GM12874 (cell line): ENCODE results near the gene ALDOC.

Experiments used
- TF ChIP-seq, protein P1 (sequence below): IDR thresholded peaks from 2 replicates; pipeline ENCODE4 v1.5.1; 2011; ENCODE audit warnings: low read depth, mild to moderate bottlenecking, control low read depth, low read length, moderate library complexity; ENCODE audit not compliant: insufficient read depth

ALDOC gene

DNA sequence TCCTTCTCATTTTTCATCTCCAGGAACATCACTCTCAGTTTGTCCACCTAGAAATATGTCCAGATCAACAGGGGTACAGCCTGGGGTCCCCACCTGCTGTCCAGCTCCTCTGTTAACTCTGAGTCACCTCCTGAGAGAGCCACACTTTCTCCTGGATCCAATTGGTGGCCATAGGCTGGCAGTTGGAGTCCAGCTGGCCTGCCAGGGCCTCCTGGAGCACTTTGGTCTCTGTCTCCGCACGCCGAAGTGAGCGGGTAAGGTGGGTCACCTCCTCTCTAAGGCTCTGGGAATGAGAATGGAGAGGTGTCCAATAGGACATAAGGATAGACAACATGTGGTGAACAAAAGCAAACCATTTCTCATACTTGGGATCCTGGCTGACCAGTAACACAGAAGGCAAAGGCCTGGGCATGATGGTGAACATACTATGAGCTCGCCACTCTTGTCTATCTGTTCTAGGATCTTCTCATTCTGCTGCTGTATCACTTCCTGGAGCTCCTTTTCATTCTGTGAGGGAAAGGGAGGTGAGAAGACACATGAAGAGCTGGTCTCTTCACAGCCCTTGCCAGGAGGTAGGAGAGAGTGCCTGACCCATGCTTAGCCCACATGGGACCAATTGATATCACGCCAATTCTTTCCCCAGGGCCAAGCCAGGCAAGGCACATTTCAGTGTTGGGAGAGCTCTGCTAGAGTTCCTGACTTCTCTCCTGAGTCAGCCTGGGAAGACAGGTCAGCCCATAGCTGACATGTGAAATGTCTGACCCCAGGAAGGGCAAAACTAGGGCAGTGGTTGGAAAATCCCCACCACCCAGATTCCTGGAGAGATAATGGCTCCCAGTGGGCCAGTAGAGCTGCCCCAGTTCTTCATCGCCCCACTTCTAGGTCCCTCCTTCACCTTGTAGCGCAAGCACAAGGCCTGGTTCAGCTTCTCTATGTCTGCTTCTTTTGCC lies 1.8 kb upstream of the ALDOC start:
- TF ChIP-seq, protein P1, sequence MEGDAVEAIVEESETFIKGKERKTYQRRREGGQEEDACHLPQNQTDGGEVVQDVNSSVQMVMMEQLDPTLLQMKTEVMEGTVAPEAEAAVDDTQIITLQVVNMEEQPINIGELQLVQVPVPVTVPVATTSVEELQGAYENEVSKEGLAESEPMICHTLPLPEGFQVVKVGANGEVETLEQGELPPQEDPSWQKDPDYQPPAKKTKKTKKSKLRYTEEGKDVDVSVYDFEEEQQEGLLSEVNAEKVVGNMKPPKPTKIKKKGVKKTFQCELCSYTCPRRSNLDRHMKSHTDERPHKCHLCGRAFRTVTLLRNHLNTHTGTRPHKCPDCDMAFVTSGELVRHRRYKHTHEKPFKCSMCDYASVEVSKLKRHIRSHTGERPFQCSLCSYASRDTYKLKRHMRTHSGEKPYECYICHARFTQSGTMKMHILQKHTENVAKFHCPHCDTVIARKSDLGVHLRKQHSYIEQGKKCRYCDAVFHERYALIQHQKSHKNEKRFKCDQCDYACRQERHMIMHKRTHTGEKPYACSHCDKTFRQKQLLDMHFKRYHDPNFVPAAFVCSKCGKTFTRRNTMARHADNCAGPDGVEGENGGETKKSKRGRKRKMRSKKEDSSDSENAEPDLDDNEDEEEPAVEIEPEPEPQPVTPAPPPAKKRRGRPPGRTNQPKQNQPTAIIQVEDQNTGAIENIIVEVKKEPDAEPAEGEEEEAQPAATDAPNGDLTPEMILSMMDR, result no peak

DNA sequence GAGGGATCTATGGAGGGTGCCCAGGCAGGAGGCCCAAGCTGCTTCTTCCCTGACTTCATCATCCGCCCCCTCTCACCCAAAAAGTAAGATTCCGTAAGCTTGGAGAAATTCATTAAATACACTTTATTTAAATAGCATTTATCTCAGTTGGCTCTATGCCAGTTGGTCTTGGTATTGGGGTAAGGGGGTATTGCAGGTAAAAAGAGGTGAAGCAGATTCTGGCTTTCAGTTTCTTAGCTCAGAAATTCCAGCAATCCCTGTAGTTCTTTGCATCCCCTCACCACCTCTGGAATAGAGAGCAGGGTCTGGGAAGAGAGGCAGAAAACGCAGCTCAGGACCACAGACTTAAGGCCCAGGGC lies 750 bp upstream of the ALDOC start:
- TF ChIP-seq, protein P1, result no peak

DNA sequence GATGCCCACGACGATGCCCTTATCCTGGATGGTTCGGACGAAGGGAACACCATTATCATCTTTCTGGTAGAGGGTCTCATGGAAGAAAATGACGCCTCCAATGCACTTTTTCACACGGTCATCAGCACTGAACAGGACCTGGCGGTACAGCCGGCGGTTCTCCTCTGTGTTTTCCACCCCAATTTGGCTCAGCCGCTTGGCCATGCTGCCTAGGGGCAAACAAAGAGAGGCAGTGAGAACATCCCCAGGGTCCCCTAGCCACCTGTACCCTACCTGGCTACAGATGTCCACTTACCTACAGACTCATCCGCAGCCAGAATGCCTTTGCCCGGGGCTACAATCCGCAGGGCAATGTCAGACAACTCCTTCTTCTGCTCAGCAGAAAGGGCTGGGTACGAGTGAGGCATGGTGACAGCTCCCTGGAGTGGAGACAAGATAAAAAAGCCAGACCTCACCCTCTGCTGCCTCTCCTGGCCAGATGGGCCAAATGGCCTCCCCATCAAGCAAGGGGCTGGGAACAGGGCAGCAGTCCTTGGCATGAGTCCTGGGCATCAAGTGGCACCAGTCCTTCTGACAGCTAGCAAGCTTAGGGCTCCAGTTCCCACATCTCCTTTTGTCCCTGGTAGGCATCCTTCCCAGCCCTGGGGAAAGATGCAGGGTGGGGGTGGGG lies 1.4 kb downstream of the ALDOC start:
- TF ChIP-seq, protein P1, result peak; percentile 33; the same call in 1 of the 2 replicates

DNA sequence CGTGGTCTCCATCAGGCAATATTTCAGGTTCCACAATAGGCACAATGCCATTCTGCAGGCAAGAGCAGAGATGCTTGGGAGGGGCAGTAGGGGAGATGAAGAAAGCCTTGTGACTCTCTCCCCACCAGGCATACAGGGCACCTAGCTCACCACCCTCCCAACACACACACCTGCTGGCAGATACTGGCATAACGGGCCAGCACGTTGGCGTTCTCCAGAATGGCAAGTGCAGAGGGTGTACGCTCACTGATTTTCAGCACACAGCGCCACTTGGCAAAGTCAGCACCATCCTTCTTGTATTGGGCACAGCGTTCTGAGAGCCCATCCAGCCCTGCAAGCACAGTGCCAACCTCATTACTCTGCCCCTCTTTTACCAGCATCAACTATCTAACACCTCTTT lies 2.2 kb downstream of the ALDOC start:
- TF ChIP-seq, protein P1, result peak; percentile 15; the same call in 1 of the 2 replicates

DNA sequence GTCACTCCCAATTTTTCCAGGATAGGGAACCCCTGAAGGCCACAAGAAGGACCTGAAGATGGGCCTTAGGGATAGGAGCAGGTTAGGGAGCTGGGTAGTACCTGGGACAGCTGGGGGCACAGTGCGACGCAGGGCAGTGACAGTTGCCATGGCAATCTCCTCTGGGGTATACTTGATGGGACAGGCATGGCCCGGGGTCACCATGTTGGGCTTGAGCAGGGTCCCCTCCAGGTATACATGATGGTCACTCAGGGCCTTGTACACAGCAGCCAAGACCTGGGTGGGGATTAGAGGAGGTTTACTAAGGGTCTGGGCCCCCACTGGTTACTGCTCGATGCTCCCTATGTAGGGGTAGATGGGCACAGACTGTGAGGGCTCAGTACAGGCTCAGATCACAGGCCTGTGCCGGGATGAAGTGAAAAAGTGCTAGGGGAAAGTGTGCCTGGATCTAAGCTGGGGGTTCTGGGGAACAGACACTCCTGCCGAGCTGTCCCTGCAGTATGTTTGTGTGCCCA lies 2.7 kb downstream of the ALDOC start:
- TF ChIP-seq, protein P1, result no peak

DNA sequence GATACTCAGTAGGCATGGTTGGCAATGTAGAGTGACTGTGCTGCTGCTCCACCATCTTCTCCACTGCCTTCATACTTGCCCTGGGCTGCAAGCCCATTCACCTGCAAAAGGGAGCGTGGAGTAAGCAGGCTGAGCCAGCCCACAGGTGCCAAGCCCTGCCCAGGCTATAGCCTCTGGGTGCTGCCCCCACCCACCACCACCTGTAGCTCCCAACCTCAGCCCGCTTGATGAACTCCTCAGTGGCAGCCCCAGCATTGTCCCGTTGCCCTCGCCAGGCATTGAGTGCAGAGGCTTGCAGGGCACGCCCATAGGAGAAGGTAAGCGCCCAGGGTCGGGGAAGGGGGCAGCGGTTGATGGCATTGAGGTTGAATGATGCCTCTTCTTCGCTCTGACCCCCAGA lies 3.2 kb downstream of the ALDOC start:
- TF ChIP-seq, protein P1, result no peak

DNA sequence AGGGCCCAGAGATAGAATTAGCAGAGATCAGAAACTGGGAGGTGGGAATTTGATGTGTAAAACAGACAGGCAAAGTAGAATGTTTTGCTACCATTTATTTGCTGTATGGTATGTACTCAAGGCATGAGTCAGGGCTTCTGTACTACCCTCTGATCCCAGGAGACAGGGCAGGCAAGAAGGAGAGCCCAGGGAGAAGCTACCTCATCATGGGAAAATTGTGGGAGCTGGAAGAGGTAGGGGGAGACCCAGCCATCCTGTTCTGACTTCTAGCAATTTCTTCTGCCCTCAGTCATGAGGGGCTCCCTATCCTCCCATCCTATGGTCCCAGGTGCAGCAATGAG lies 3.7 kb downstream of the ALDOC start:
- TF ChIP-seq, protein P1, result no peak
